ENCODE data around the gene ELP6.

GRCh38 chr3:47476330-47476626, 37.2 kb downstream of the ELP6 start:
- TF ChIP-seq, protein P1, sequence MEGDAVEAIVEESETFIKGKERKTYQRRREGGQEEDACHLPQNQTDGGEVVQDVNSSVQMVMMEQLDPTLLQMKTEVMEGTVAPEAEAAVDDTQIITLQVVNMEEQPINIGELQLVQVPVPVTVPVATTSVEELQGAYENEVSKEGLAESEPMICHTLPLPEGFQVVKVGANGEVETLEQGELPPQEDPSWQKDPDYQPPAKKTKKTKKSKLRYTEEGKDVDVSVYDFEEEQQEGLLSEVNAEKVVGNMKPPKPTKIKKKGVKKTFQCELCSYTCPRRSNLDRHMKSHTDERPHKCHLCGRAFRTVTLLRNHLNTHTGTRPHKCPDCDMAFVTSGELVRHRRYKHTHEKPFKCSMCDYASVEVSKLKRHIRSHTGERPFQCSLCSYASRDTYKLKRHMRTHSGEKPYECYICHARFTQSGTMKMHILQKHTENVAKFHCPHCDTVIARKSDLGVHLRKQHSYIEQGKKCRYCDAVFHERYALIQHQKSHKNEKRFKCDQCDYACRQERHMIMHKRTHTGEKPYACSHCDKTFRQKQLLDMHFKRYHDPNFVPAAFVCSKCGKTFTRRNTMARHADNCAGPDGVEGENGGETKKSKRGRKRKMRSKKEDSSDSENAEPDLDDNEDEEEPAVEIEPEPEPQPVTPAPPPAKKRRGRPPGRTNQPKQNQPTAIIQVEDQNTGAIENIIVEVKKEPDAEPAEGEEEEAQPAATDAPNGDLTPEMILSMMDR (IDR thresholded peaks at IDR 0.05; ENCODE audit: low read depth, low read length), result no peak
- TF ChIP-seq EZH2phosphoT487 (IDR thresholded peaks at IDR 0.05; ENCODE audit: low read depth), result no peak
